Measurements from ENCODE around the gene ACHE. TPM values are rescaled to one million over a fixed set of nuclear protein-coding genes. Genes with fewer than 3 reads are reported as not detected.

Gene ACHE
- polyA plus RNA-seq, 1 of the 3 experiments (the other 2 are of a cell fraction), result 1.8 TPM

GRCh38 chr7:100861616-100861985 lies 34.1 kb downstream of the ACHE start:
- Histone ChIP-seq H3K4me2 (no peak overlapping the region), H3K4me1 (ENCODE audit: control insufficient read depth in 1 of 2, insufficient read depth in 2 of 2, low read depth in 1 of 2, low read length in 1 of 2) (peaks cover 2 to 10% of the 10 kb centered on the region in 2 experiments; a peak in 3 of 4 replicates), H3K27me3 (ENCODE audit: insufficient read depth) (no peaks in the 10 kb centered on the region), H3K9ac (no peak overlapping the region), H2AFZ (ENCODE audit: low read depth) (no peak overlapping the region), H3K4me3 (ENCODE audit: low read depth in 2 of 2, low read length in 1 of 2) (no peak overlapping the region), H3K36me3 (replicated peaks in 1 of 2; ENCODE audit: control insufficient read depth in 1 of 2, insufficient read depth in 2 of 2, low read length in 1 of 2) (peaks cover 23% of the 10 kb centered on the region in 2 experiments), H3K79me2 (ENCODE audit: insufficient read depth) (peaks cover 11% of the 10 kb centered on the region; the same call in 1 of the 2 replicates), H3K9me2 (no peaks in the 10 kb centered on the region), H4K20me1 (ENCODE audit: insufficient read depth) (no peaks in the 10 kb centered on the region), H3K27ac (ENCODE audit: low read depth in 2 of 2, low read length in 1 of 2) (no peak overlapping the region), H3F3A (replicated peaks; ENCODE audit: insufficient read depth) (peaks cover 19% of the 10 kb centered on the region), H3K9me3 (no peaks in the 10 kb centered on the region)
- POLR2A ChIA-PET, result interaction anchor here (1.8 kb wide), 2 partner anchors 9 to 13 kb away, joined by 6 to 7 read pairs; partner anchors contain the start of genes SLC12A9 and SRRT
- no peak for TF ChIP-seq RCOR1 (IDR thresholded peaks at IDR 0.05; ENCODE audit: low read length)
- no peak for TF ChIP-seq SIN3A (IDR thresholded peaks at IDR 0.05; ENCODE audit: borderline replicate concordance, low read depth, low read length)
- no peak for TF ChIP-seq EZH2phosphoT487 (IDR thresholded peaks at IDR 0.05; ENCODE audit: borderline replicate concordance, low read depth)
- no peak for TF ChIP-seq RFX5 (IDR thresholded peaks at IDR 0.05; ENCODE audit: low read length)
- TF ChIP-seq ZBTB33 (IDR thresholded peaks at IDR 0.05; ENCODE audit: borderline replicate concordance, low read depth), result no peak
- no peak for TF ChIP-seq FOXM1 (IDR thresholded peaks at IDR 0.05; ENCODE audit: low read depth)
- TF ChIP-seq IRF3 (IDR thresholded peaks at IDR 0.05; ENCODE audit: low read depth, low read length), result no peak
- no peak for TF ChIP-seq GATA2 (CRISPR knock-in tag; IDR thresholded peaks at IDR 0.05)
- no peak for TF ChIP-seq FOXJ3 (CRISPR knock-in tag; IDR thresholded peaks at IDR 0.05)
- no peak for TF ChIP-seq MXI1 (IDR thresholded peaks at IDR 0.05; ENCODE audit: low read depth, low read length)
- no peak for TF ChIP-seq REST (IDR thresholded peaks at IDR 0.05; ENCODE audit: low read depth, low read length)
- TF ChIP-seq EP300 (IDR thresholded peaks at IDR 0.05; ENCODE audit: borderline replicate concordance in 1 of 2, low read depth in 1 of 2, low read length in 1 of 2), result no peak
- no peak for TF ChIP-seq SMC3 (IDR thresholded peaks at IDR 0.05; ENCODE audit: low read depth, low read length)
- no peak for DNase-seq
- CTCF ChIA-PET, result interaction anchor here (1.0 to 2.2 kb wide), 4 partner anchors 10 to 153 kb away, joined by 3 to 17 read pairs (median 3); partner anchors contain the start of gene SLC12A9
- WGBS (ENCODE audit: low lambda C conversion rate), result 99% methylated on average over 14 of the region's 14 CpGs

All from SK-N-SH (cell line).